HG02943 (cell line): Measurements from ENCODE around the gene TCHH.
"Not testable (repeated sequence)": the region's sequence is repeated elsewhere in the genome, so short reads cannot be mapped to it uniquely, and the experiment has no call there.

Experiments
- ATAC-seq: cut with Tn5 transposase; IDR thresholded peaks from one replicate; pipeline ENCODE4 v1.9.1; 2021; ENCODE audit warnings: mild to moderate bottlenecking, low read depth, moderate library complexity; ENCODE audit not compliant: unreplicated experiment

Gene TCHH, protein sequence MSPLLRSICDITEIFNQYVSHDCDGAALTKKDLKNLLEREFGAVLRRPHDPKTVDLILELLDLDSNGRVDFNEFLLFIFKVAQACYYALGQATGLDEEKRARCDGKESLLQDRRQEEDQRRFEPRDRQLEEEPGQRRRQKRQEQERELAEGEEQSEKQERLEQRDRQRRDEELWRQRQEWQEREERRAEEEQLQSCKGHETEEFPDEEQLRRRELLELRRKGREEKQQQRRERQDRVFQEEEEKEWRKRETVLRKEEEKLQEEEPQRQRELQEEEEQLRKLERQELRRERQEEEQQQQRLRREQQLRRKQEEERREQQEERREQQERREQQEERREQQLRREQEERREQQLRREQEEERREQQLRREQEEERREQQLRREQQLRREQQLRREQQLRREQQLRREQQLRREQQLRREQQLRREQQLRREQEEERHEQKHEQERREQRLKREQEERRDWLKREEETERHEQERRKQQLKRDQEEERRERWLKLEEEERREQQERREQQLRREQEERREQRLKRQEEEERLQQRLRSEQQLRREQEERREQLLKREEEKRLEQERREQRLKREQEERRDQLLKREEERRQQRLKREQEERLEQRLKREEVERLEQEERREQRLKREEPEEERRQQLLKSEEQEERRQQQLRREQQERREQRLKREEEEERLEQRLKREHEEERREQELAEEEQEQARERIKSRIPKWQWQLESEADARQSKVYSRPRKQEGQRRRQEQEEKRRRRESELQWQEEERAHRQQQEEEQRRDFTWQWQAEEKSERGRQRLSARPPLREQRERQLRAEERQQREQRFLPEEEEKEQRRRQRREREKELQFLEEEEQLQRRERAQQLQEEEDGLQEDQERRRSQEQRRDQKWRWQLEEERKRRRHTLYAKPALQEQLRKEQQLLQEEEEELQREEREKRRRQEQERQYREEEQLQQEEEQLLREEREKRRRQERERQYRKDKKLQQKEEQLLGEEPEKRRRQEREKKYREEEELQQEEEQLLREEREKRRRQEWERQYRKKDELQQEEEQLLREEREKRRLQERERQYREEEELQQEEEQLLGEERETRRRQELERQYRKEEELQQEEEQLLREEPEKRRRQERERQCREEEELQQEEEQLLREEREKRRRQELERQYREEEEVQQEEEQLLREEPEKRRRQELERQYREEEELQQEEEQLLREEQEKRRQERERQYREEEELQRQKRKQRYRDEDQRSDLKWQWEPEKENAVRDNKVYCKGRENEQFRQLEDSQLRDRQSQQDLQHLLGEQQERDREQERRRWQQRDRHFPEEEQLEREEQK (N-terminal part only)

DNA sequence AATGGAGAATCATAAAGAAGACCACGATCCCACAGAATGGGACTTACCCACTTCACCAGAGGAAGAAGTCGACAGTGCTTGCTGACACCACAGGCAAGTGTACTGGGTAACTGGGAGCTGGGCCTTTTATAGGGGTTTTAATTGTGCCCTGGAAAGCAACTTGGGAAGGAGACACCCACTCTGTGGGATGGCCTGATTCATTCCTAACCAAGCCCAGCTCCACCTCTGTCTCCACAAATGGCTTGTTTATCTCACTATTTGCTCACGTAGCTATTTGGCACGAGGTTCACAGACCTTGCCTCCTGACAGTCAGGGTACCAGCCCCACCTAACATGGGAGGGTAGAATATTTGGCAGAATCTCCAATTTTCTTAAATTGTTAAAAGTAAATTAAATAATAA lies at the start of gene TCHH:
TCHH (minus strand) TSS at position 101 of the 400 bp plus-strand sequence. CDS start 1,364 bp downstream, outside the sequence.
- ATAC-seq: no peak

DNA sequence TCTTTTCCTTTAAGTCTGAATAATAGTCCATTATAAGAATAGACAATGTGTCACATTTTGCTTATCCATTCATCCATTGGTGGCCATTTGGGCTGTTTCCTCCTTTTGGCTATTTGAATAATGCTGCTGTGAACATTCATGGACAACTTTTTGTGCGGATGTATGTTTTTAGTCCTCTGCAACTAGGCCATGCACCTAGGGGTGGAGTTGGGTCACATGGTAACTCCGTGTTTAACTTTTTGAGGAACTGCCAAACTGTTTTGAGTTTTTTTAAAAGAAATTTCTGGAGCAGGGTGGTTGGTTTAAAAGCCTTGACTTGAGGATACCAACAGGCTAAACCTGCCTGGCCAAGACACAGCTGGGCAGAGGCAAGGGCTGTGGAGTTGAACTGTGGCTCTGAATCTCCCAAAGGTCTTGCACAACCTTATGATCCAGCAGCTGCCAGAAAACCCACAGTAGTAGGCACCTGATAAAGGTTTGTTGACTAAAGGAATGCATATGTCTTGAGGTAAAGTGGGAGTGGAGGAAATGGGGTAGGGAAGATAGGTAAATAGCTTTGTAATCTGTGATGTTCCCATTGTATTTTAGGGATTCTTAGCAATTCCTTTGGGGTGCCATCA lies 49.4 kb upstream of the TCHH start:
- ATAC-seq: no peak

DNA sequence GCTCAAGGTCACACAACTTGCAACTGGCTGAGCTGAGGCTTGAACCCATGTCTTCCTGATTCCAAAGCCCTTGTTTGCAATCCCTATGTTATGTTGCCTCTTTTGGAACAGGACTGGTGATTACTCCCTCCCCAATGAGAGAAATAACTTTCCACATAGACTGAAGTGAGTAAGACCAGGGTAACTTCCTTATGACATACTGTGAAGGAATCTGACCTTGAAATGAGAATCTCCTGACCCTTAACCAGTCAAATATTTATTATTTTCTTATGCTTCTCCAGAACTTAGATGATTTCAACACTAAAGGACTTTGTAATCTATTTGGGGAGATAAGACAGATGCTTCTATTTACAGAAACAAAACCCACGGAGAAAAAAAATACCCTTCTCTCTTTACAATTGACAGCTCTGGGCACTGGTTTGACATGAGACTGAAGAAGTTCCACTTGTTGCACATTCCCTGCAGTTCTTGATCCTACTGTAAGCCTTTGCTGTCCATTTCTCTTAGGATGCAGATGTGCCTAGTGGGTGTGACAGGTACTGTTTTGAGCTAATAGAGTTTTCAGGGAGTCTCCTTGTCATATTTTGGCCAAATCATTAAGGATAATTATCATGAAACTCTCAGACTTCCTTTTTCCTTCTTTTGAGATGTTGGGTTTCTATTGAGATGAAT lies 47.7 kb upstream of the TCHH start:
- no peak for ATAC-seq

DNA sequence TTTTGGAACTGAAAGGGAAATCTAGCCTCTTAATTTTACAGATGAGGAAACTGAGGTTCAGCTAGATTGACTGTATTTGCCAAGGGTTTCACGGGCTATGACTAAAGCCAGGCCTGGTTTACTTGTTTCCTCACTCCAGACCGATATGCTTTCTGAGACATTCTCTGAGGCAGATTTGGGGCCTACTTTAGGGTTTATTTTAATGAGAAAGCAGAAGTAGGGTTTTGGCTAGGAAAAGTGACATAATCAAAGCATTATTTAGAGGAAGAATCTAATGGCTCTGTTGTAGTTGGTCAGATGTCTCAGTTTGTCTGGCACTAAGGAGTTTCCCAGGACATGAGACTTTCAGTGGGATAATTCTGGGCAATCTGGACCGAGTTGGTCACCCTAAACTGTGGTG lies 45.3 kb upstream of the TCHH start:
- no peak for ATAC-seq

DNA sequence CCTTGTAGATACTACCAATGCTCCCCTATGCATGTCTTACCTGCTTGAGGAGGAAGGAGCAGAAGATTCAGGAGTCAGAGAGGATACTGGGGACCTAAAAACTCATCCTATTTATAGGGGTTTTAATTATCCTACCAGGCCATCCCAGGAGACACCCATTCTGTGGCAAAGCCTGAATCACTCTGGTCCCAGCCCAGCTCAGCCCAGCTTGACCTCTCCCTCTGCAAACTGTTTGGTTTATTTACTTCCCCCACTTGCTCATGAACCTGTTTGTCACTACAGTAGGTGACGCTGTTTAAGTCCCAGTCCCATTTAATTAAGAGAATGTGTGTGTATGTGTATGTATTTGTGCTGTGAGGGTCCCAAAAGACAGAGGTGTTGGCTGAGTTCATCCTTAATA lies 43.9 kb upstream of the TCHH start, which contains the start of gene RPTN:
RPTN (minus strand) TSS at position 85 of the 400 bp plus-strand sequence. CDS start 1,339 bp downstream, outside the sequence.
- no peak for ATAC-seq

DNA sequence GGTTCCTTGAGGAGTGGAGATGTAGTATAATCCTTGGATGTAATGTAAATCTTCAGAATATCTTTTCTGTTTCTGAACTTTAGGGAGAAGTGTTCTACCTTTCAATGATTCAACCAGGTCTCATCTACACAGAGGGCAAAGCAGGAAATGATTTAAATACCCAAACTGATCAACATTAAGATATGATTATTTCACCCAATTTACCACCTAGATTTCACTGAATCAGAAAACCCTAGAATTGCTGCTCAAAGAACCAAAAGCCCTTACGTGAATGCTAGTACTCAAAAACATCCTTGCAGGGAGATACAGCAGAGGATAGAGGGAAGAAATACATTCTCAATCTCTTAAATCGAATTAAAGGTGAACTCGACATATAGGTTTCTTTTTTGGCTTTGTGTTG lies 38.8 kb upstream of the TCHH start:
- no peak for ATAC-seq

DNA sequence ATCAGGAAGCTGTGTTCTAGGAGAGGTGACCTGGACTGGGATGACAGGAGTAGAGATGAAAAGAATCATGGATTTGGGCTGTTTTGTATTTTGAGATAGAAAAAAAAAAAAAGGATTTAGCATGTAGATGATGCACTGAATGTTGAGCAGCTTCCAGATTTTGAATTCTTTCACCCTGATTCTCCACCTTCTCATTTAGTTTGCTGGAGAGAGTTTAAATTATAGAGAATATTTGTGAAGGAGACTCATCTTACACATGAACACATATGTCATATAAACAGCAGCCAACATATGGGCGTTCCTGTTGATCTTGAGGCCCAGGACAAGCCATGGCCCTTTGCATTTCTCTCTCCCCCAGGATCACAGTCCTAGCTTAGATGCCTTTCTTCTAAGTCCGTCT lies 36.4 kb upstream of the TCHH start:
- no peak for ATAC-seq

DNA sequence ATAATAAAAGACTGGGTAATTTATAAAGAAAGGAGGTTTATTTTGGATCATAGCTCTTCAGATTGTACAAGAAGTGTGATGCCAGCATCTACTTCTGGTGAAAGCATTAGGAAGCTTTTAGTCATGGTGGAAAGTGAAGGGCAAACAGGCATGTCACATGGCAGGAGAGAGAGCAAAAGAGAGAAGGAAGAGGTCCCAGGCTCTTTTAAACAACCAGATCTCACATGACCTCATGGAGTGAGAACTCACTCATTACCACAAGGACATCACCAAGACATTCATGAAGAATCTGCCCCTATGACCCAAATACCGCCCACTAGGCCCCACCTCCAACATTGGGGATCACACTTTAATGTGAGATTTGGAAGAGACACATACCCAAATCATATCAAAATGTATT lies 33.7 kb upstream of the TCHH start:
- ATAC-seq: no peak

DNA sequence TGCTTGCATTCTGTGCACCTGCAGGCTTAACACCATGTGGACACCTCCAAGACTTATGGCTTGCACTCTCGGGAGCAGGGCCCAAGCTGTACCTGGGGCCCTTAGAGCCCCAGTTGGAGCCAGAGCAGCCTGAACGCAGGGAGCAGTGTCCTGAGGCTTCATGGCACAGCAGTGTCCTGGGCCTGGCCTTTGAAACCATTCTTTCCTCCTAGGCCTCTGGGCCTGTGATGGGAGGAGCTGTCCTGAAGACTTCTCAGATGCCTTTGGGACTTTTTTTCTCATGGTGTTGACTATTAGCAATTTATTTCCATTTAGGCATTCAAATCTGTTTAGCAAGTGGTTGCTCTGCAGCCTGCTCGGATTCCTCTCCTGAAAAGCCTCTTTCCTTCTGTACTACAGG lies 32.8 kb upstream of the TCHH start:
- ATAC-seq: no peak

DNA sequence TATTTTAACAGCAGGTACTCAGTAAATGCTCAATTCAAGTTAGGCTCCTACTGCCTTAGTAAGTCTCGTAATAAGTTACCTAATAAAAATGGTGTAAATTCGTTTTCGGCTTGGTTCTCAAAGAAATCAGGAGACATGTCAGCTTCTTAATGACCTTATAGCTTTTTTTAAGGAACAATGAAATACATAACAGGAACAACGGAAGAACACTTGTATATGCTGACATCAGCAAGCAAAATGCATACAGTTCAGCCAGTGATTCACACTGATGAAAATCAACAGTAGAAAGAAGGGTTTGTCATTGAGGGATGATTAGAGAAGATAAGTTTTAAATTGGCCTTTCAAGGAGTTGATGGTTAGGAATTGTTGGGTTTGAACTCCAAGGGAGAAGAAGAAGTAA lies 30.5 kb upstream of the TCHH start:
- no peak for ATAC-seq

DNA sequence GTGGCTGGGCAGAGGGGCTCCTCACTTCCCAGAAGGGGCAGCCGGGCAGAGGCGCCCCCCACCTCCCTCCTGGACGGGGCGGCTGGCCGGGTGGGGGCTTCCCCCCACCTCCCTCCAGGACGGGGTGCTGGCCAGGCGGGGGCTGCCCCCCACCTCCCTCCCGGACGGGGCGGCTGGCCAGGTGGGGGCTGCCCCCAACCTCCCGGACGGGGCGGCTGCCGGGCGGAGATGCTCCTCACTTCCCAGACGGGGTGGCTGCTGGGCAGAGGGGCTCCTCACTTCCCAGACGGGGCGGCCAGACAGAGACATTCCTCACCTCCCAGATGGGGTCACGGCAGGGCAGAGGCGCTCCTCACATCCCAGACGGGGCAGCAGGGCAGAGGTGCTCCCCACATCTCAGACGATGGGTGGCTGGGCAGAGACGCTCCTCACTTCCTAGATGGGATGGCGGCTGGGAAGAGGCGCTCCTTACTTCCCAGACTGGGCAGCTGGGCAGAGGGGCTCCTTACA lies 29.5 kb upstream of the TCHH start:
- not testable (repeated sequence) for ATAC-seq

DNA sequence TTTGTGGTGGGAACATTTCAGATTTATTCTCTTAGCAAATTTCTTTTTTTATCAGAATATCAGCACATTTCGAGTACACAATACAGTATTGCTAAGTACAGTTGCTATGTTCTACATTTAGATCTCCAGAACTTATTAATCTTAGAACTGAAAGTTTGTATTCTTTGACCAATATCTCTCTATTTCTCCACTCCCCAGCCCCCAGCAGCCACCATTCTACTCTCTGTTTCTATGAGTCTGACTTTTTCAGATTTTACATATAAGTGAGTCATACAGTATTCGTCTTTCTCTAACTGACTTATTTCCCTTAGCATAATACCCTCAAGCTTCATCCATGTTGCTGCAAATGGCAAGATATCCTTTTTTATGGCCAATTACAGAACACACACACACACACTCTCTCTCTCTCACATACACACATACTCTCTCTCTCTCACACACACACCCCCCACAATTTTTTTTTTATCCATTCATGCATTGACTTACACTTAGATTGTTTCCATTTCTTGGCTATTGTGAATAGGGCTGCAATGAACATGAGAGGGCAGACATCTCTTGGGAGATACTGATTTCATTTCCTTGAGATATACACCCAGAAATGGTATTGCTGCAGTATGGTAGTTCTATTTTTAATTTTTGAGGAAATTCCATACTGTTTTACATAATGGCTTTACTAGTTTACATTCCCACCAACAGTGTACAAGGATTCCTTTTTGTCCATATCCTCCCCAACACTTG lies 28.1 kb upstream of the TCHH start:
- no peak for ATAC-seq

DNA sequence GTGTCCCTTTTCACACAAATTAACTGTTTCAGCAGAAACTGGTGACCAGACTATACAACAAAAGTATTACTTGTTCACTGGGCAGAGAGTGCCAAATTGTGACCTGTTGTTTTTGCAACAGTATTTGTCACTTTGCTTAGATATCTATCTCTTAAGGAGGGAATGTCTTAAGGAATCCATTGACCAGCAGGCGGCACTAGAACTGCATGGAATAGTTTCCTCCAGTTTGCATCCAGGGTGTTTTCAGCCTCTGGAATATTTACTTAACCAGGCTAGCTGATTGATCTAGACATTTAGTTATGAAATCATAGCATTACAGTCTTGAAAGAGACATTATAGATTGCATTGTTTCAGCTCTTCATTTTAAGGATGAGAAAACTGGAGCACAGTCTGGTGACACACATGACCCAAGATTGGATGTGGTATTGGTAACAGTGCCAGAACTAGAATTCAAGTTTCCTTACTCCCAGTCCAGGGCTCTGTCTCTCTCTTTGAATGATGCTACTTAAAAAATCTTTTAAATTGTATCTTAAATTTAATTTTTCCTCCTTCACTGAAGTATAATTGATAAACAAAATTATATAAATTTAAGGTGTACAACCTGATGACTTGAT lies 26.8 kb upstream of the TCHH start:
- no peak for ATAC-seq

DNA sequence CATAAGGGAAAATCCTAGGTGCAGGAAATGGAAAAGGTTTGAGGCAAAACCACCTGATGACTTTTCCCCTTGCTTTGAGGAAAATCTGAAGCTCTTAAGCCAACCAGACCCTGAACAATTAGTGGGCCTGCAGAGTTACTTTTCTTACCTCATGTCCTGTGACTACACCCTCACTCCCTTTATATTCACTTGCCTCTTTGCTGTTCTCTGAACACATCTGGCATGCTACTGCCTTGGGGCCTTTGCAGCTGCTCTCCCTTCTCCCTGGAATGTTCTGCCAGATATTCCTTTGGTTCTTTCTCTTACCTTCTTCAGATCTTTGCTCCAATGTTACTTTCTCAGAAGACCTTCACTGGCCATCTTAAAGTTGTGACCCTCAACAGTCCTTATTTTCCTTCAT lies 22.0 kb upstream of the TCHH start:
- no peak for ATAC-seq

DNA sequence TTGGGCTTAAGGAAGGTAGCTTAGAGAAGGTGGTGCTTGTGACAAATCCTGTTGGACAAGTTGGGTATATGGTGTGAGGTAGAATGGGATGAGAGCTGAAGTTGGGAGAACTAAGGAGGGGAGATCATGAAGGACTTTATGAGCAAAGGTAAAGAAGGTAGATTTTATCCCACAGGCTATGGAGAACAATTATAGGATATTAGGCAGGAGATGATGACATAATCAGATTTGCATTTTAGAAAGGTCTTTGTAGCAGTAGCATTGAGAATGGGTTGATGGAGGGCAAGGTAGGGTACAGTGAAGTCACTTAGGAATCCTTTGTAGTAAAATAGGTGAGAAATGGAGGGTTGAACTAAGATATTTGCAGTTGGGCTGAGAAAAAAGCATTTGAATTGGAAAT lies 14.9 kb upstream of the TCHH start:
- ATAC-seq: no peak

DNA sequence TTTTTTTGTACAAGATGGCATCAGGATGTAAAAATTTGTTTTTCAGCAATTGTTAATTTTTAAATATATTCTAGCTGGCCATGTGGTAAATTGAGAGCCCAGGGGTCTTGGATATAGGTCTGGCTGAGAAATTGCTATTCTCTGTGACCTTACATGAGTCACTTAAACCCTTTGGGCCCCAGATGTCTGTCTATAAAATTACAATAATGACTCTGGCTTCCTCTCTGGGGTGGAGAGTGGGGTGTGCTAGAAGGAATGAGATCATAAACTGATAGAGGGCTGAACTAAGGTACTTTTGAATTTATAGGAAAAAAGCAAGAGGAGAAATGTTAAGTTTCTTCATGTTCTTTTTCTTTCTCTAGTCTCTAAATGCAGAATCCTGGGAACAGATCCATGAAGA lies 12.4 kb upstream of the TCHH start:
- no peak for ATAC-seq

DNA sequence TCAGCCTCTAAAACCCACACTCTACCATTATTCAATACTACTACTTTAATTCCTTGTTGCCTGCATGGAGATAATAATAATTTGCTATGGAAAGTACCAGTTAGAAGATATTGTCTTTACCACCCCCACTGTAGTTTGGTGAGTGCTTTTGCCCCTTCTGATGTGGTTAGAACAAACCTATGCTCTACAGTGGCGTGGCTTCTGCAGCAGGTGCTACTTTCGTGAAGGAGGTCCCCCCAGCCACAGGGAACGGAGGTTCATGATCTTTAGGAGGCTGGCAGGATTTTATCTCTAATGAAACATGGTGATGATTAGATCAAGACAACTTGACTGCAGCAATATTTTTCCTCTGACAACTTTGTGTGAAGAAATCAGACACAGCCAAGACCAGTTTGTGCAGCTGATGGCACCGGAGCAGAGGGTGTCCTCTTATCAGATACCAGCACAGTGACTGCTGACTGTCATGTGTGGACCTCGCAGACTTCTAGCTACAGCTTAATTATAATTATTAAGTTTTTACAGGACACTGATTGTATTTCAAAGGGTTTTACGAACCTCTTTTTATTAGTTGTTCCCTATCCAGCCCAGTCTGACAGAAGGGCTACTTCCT lies 10.7 kb upstream of the TCHH start:
- ATAC-seq: no peak

DNA sequence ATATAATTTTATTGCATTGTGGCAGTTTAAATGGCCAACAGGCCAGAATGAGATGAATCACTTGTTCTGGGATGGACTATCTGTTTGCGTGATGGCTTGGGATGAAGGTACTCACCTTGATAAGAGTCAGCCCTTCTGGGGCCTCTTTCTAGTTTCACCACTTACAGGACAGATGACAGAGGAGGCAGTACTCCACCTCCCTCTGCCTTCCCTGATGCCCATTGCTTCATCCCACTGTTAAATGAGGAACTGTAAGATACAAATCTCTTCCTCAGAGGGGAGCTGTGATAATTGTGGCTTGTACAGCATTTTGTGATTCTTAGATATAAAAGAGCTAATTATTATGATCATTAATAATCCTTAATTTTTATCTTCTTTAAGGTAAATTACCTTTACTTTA lies 3.7 kb upstream of the TCHH start:
- ATAC-seq: no peak
